GM19463 (cell line): ENCODE results near the gene CH25H.

Source experiments
- ATAC-seq: cut with Tn5 transposase; IDR thresholded peaks from one replicate; pipeline ENCODE4 v1.9.1; 2021; ENCODE audit warnings: mild to moderate bottlenecking, moderate library complexity; ENCODE audit not compliant: unreplicated experiment

Gene CH25H

DNA sequence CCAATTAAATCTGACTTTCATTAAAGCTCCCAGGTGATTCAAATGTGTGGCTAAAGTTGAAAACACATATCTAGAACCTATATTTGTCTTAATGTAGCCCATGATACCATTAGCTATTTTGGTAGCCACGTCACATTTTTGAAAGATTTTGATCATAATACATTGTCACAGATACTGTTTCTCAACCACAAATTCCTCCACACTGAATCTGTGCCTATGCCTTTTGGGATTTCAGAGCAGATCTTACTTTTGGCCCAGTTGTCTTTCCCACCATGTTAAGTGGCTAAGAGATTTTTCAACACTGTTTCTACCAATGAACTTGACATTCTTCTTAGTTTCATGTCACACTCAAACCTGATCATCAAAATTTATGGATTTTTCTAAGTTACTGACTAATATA lies 47.4 kb downstream of the CH25H start:
- no peak for ATAC-seq

DNA sequence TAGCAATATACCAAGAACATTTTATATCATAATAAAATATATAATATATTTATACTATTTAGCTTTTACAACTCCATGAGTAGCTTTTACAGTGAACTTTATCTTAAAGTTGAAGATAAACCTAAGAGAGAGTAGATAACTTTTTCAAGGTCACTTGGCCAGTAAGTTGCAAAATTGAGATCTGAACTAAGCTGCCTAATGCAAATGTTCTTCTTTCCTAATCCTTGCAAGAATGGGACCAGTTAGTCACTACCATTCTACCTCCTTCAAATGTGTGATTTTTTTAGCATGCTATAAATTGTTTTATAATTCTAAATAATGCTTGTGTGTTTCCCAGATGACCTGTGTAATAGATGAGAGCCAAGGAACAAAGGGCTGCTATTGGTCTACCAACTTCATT lies 47.8 kb downstream of the CH25H start:
- ATAC-seq: no peak

DNA sequence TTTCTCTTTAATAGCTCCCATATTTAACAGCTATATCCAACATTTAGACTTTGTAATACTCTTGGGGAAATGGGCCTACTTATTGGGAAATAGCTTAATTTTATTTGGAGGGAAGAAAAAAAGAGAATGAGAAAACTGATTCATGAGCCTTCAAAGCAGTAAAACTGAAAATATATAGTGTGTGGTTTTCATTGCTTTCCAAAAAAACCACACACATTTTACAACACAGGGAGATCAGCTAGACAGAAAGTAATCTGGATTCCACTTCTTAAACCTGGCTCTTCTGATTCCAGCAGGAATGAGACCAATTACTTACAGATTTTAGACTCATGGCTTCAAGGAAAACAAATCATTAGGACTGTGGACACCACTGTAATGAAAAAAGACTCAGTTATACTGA lies 48.7 kb downstream of the CH25H start:
- ATAC-seq: no peak

DNA sequence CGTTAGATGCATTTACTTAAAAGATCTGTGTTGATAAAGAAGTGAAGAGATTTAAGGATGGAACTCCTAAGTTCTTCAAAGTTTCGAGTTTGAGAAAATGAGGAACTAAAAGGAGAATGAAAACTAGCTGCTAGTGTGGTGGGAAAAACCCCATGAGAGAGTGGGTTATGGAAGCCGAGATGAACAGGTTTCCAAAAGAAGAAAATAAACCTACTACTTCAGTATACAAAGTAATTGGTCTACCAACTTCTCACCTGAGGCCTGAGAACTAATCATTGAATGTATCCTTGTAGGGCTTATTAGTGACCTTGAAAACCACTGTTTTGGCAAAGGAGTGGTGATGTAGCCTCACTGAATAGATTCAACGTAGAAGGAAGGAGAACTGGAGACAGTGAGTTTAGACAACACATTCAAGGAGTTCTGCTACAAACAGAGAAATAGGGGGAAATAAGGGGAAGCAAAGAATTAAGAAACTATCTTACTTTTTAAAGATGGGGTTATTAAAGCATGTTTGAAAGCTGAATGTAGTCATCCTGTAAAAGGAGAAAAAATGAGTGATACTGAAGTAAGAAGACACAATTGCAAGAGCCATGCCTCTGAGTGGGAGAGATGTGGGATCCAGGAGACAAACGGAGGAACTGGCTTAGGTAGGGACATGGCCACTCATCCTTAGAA lies 50.8 kb downstream of the CH25H start:
- no peak for ATAC-seq
